H9 (cell line): ENCODE results near the gene ANKFY1. TPM values are rescaled to one million over a fixed set of nuclear protein-coding genes. Genes with fewer than 3 reads are reported as not detected.

Experiments
- DNase-seq: peaks from one replicate; pipeline ENCODE4 v3.0.0-alpha.2; 2017
- H2AFZ ChIP-seq: one replicate; pipeline ENCODE4 v1.6.1; 2013; ENCODE audit warnings: mild to moderate bottlenecking, low read length, control low read depth, moderate library complexity
- H2AK5ac ChIP-seq: 2 replicates; pipeline ENCODE4 v1.6.1; 2013; ENCODE audit warnings: low read length, control low read depth, mixed read lengths; ENCODE audit not compliant: insufficient read length
- H2BK120ac ChIP-seq: one replicate; pipeline ENCODE4 v1.6.1; 2013; ENCODE audit warnings: low read depth, mild to moderate bottlenecking, low read length, control low read depth, inconsistent platforms; ENCODE audit not compliant: poor library complexity, severe bottlenecking
- H2BK12ac ChIP-seq: 2 replicates; pipeline ENCODE4 v1.6.1; 2013; ENCODE audit warnings: low read length, control low read depth, mixed read lengths, low read depth; ENCODE audit not compliant: insufficient read length
- H2BK15ac ChIP-seq: 2 replicates; pipeline ENCODE4 v1.6.1; 2013; ENCODE audit warnings: low read depth, low read length, control low read depth
- H2BK20ac ChIP-seq: one replicate; pipeline ENCODE4 v1.6.1; 2013; ENCODE audit warnings: low read depth, mild to moderate bottlenecking, low read length, control low read depth, inconsistent platforms; ENCODE audit not compliant: poor library complexity, severe bottlenecking
- H2BK5ac ChIP-seq: 2 replicates; pipeline ENCODE4 v1.6.1; 2013; ENCODE audit warnings: low read length, control low read depth, mixed read lengths; ENCODE audit not compliant: insufficient read length
- H3K14ac ChIP-seq: 2 replicates; pipeline ENCODE4 v1.6.1; 2013; ENCODE audit warnings: low read length, control low read depth; ENCODE audit not compliant: insufficient read depth
- H3K18ac ChIP-seq: 2 replicates; pipeline ENCODE4 v1.6.1; 2013; ENCODE audit warnings: low read depth, mild to moderate bottlenecking, mixed read lengths, low read length, control low read depth; ENCODE audit not compliant: insufficient read length
- H3K23ac ChIP-seq: 2 replicates; pipeline ENCODE4 v1.6.1; 2013; ENCODE audit warnings: low read length, control low read depth, mixed read lengths, low read depth; ENCODE audit not compliant: insufficient read length
- H3K23me2 ChIP-seq: 2 replicates; pipeline ENCODE4 v1.6.1; 2013; ENCODE audit warnings: low read depth, mild to moderate bottlenecking, mixed read lengths, low read length, control low read depth; ENCODE audit not compliant: insufficient read length, poor library complexity, severe bottlenecking
- H3K27ac ChIP-seq: 2 replicates; pipeline ENCODE4 v1.5.1; 2013; ENCODE audit warnings: low read length, control low read depth, mixed read lengths, low read depth; ENCODE audit not compliant: insufficient read length
- H3K27me3 ChIP-seq: 2 replicates; pipeline ENCODE4 v1.6.1; 2013; ENCODE audit warnings: low read length, control low read depth, inconsistent platforms; ENCODE audit not compliant: insufficient read depth
- H3K4ac ChIP-seq: 2 replicates; pipeline ENCODE4 v1.6.1; 2013; ENCODE audit warnings: low read depth, mild to moderate bottlenecking, control low read depth, inconsistent platforms, low read length, moderate library complexity
- H3K4me1 ChIP-seq: 2 replicates; pipeline ENCODE4 v1.6.1; 2013; ENCODE audit warnings: low read length, control low read depth, inconsistent platforms; ENCODE audit not compliant: insufficient read depth
- H3K4me2 ChIP-seq: 2 replicates; pipeline ENCODE4 v1.6.1; 2013; ENCODE audit warnings: low read length, control low read depth, mixed read lengths; ENCODE audit not compliant: insufficient read length, insufficient read depth
- H3K56ac ChIP-seq: 2 replicates; pipeline ENCODE4 v1.6.1; 2013; ENCODE audit warnings: low read depth, mild to moderate bottlenecking, mixed read lengths, low read length, control low read depth; ENCODE audit not compliant: insufficient read length
- H3K79me1 ChIP-seq: 2 replicates; pipeline ENCODE4 v1.6.1; 2013; ENCODE audit warnings: low read depth, mild to moderate bottlenecking, moderate library complexity, low read length, control low read depth, inconsistent platforms; ENCODE audit not compliant: insufficient read depth, poor library complexity, severe bottlenecking
- H3K79me2 ChIP-seq: 2 replicates; pipeline ENCODE4 v1.6.1; 2013; ENCODE audit warnings: low read length, control low read depth, inconsistent platforms; ENCODE audit not compliant: insufficient read depth
- H3K9ac ChIP-seq: 2 replicates; pipeline ENCODE4 v1.6.1; 2013; ENCODE audit warnings: low read length, control low read depth, mixed read lengths; ENCODE audit not compliant: insufficient read length; ENCODE audit errors: extremely low read depth
- H3K9me3 ChIP-seq: one replicate; pipeline ENCODE4 v1.6.1; 2013; ENCODE audit warnings: low read depth, low read length, inconsistent platforms; ENCODE audit not compliant: control insufficient read depth
- H3T11ph ChIP-seq: one replicate; pipeline ENCODE4 v1.6.1; 2013; ENCODE audit warnings: mild to moderate bottlenecking, low read length, control low read depth, inconsistent platforms
- H4K20me1 ChIP-seq: one replicate; pipeline ENCODE4 v1.6.1; 2013; ENCODE audit not compliant: control insufficient read depth, insufficient read length, insufficient read depth
- H4K5ac ChIP-seq: 2 replicates; pipeline ENCODE4 v1.6.1; 2013; ENCODE audit warnings: low read depth, mild to moderate bottlenecking, mixed read lengths, low read length, control low read depth; ENCODE audit not compliant: insufficient read length
- H4K8ac ChIP-seq: replicated peaks from 2 replicates; pipeline ENCODE4 v1.6.1; 2013; ENCODE audit warnings: low read length, control low read depth, mixed read lengths, low read depth; ENCODE audit not compliant: insufficient read length
- H4K91ac ChIP-seq: 2 replicates; pipeline ENCODE4 v1.6.1; 2013; ENCODE audit warnings: low read depth, mild to moderate bottlenecking, moderate library complexity, mixed read lengths, low read length, control low read depth; ENCODE audit not compliant: insufficient read length
- H3K27ac Mint-ChIP-seq, 3 experiments: 2 replicates in 2 of 3; 3 replicates in 1 of 3; pipeline ENCODE4 v1.8.0; 2020 to 2021; ENCODE audit warnings: mixed read lengths in 3 of 3, mild to moderate bottlenecking in 1 of 3, moderate library complexity in 1 of 3
- H3K27me3 Mint-ChIP-seq: 2 replicates; pipeline ENCODE4 v1.8.0; 2021; ENCODE audit warnings: low read depth, mild to moderate bottlenecking, moderate library complexity, mixed read lengths
- H3K36me3 Mint-ChIP-seq, 3 experiments: 2 replicates in 2 of 3; 3 replicates in 1 of 3; pipeline ENCODE4 v1.8.0; 2020 to 2021; ENCODE audit warnings: low read depth in 3 of 3, mixed read lengths in 3 of 3; ENCODE audit not compliant: insufficient read depth in 1 of 3
- H3K4me1 Mint-ChIP-seq, 2 experiments: 2 replicates each; pipeline ENCODE4 v1.8.0; 2020; ENCODE audit warnings: mixed read lengths in 2 of 2
- H3K4me3 Mint-ChIP-seq, 2 experiments: 2 replicates in 1 of 2; 3 replicates in 1 of 2; pipeline ENCODE4 v1.8.0; 2020 to 2021; ENCODE audit warnings: mild to moderate bottlenecking in 2 of 2, mixed read lengths in 2 of 2, moderate library complexity in 1 of 2
- H3K9me3 Mint-ChIP-seq, 2 experiments: 2 replicates in 1 of 2; 3 replicates in 1 of 2; pipeline ENCODE4 v1.8.0; 2020; ENCODE audit warnings: mild to moderate bottlenecking in 2 of 2, mixed read lengths in 2 of 2, moderate library complexity in 1 of 2
- whole genome bisulfite sequencing: extraction: QIAGEN DNeasy Blood & Tissue Kit; methylation state at CpG from one replicate; pipeline ENCODE4 v1.1.7; 2013; ENCODE audit warnings: missing lambda C conversion rate, low lambda C conversion rate, mixed read lengths; ENCODE audit not compliant: insufficient read length; ENCODE audit errors: extremely low coverage; 5-methylcytosine and 5-hydroxymethylcytosine counted together
- total RNA-seq: library from RNA; stranded (reverse); gene quantifications from 2 replicates; pipeline ENCODE4 v1.2.1, GENCODE V29; 2021
- TF ChIP-seq, protein P1 (sequence below): fragments of 200-600 bp; sonication (generic); conservative IDR thresholded peaks from 3 replicates; pipeline ENCODE4 v1.8.0; 2021; ENCODE audit warnings: antibody characterized with exemption, mild to moderate bottlenecking

Gene ANKFY1
- total RNA-seq, 1 experiment from 2014 or later = 51.9 TPM

- Mint-ChIP-seq H3K27me3 (no peaks in the 10 kb centered on the region), H3K27ac (peak overlapping the region in 1 of 3 experiments; percentile 41; a peak in 2 of 7 replicates), H3K4me1 (peaks cover 6% of the 10 kb centered on the region in 2 experiments; a peak in 3 of 4 replicates), H3K36me3 (no peaks in the 10 kb centered on the region; a peak in 2 of 7 replicates), H3K4me3 (no peak overlapping the region; a peak in 1 of 5 replicates), H3K9me3 (no peaks in the 10 kb centered on the region)
- no peak overlapping the region for H4K91ac ChIP-seq
- no peaks in the 10 kb centered on the region for H4K20me1 ChIP-seq
- no peaks in the 10 kb centered on the region for H3K4me1 ChIP-seq
- H3K9me3 ChIP-seq = no peaks in the 10 kb centered on the region
- H3K23ac ChIP-seq = no peak overlapping the region
- H3K27me3 ChIP-seq = no peaks in the 10 kb centered on the region
- H2BK20ac ChIP-seq = no peak overlapping the region
- H3K18ac ChIP-seq = no peak overlapping the region
- no peak overlapping the region for H3K9ac ChIP-seq
- no peak overlapping the region for H3K4me2 ChIP-seq
- TF ChIP-seq, protein P1, sequence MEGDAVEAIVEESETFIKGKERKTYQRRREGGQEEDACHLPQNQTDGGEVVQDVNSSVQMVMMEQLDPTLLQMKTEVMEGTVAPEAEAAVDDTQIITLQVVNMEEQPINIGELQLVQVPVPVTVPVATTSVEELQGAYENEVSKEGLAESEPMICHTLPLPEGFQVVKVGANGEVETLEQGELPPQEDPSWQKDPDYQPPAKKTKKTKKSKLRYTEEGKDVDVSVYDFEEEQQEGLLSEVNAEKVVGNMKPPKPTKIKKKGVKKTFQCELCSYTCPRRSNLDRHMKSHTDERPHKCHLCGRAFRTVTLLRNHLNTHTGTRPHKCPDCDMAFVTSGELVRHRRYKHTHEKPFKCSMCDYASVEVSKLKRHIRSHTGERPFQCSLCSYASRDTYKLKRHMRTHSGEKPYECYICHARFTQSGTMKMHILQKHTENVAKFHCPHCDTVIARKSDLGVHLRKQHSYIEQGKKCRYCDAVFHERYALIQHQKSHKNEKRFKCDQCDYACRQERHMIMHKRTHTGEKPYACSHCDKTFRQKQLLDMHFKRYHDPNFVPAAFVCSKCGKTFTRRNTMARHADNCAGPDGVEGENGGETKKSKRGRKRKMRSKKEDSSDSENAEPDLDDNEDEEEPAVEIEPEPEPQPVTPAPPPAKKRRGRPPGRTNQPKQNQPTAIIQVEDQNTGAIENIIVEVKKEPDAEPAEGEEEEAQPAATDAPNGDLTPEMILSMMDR = no peak
- no peak overlapping the region for H2AK5ac ChIP-seq
- WGBS = no CpG with 5 or more reads among the region's 11 CpGs
- no peak overlapping the region for H4K5ac ChIP-seq
- no peak overlapping the region for H3K4ac ChIP-seq
- H3K27ac ChIP-seq = no peak overlapping the region
- no peak overlapping the region for H3T11ph ChIP-seq
- no peaks in the 10 kb centered on the region for H3K79me1 ChIP-seq
- H3K14ac ChIP-seq = no peak overlapping the region
- H2BK5ac ChIP-seq = no peak overlapping the region
- no peak for DNase-seq
- H2AFZ ChIP-seq = no peak overlapping the region
- no peak overlapping the region for H4K8ac ChIP-seq
- no peak overlapping the region for H2BK12ac ChIP-seq
- no peak overlapping the region for H3K56ac ChIP-seq
- H2BK15ac ChIP-seq = no peak overlapping the region
- H3K23me2 ChIP-seq = no peaks in the 10 kb centered on the region
- H3K79me2 ChIP-seq = no peaks in the 10 kb centered on the region
- no peak overlapping the region for H2BK120ac ChIP-seq
These were observed 115.0 kb downstream of the ANKFY1 start for GRCh38 chr17:4148611-4149308.
